Rectal smooth muscle tissue (tissue), 1 donor: ENCODE results near the gene PPFIBP1.
"Not testable (repeated sequence)": the region's sequence is repeated elsewhere in the genome, so short reads cannot be mapped to it uniquely, and the experiment has no call there.

Experiments used
- H3K27ac ChIP-seq: one replicate; pipeline ENCODE4 v1.7.0; 2013; ENCODE audit warnings: low read depth, low read length, inconsistent platforms
- H3K27me3 ChIP-seq: one replicate; pipeline ENCODE4 v1.7.0; 2013; ENCODE audit warnings: low read length; ENCODE audit not compliant: control insufficient read depth, insufficient read depth
- H3K36me3 ChIP-seq: one replicate; pipeline ENCODE4 v1.7.0; 2013; ENCODE audit warnings: low read length; ENCODE audit not compliant: control insufficient read depth, insufficient read depth
- H3K4me1 ChIP-seq: one replicate; pipeline ENCODE4 v1.7.0; 2013; ENCODE audit warnings: low read length; ENCODE audit not compliant: control insufficient read depth, insufficient read depth
- H3K4me3 ChIP-seq: one replicate; pipeline ENCODE4 v1.7.0; 2013; ENCODE audit warnings: low read length
- H3K9ac ChIP-seq: one replicate; pipeline ENCODE4 v1.7.0; 2013; ENCODE audit warnings: low read length

PPFIBP1 gene

DNA sequence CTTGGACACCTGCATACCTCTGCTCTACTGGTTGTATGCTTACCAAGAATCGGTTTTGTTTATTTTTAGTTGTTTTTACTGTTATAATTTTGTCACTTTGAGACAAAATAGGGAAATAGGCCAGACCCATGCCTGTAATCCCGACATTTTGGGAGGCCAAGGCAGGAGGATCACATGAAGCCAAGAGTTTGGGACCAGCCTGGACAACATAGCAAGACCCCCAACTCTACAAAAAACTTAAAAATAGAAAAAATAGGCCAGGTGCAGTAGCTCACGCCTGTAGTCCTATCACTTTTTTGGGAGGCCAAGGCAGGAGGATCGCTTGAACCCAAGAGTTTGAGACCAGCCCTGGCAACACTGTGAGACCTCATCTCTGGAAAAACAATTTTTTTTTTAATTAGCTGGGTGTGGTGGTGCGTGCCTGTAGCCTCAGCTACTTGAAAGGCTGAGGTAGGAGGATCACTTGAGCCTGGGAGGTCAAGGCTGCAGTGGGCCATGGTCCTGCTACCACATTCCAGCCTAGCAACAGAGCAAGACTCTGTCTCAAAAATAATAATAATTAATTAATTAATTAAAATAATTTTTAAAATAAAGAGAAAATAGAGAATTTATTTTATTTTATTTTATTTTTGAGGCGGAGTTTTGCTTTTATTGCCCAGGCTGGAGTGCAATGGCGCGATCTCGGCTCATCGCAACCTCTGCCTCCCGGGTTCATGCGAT lies 185.4 kb downstream of the PPFIBP1 start:
- Histone ChIP-seq H3K36me3 (no peaks in the 10 kb centered on the region), H3K4me3 (peak overlapping the region; percentile 90), H3K4me1 (no peaks in the 10 kb centered on the region), H3K27ac (peak overlapping the region; percentile 82), H3K9ac (no peak overlapping the region), H3K27me3 (no peaks in the 10 kb centered on the region)

DNA sequence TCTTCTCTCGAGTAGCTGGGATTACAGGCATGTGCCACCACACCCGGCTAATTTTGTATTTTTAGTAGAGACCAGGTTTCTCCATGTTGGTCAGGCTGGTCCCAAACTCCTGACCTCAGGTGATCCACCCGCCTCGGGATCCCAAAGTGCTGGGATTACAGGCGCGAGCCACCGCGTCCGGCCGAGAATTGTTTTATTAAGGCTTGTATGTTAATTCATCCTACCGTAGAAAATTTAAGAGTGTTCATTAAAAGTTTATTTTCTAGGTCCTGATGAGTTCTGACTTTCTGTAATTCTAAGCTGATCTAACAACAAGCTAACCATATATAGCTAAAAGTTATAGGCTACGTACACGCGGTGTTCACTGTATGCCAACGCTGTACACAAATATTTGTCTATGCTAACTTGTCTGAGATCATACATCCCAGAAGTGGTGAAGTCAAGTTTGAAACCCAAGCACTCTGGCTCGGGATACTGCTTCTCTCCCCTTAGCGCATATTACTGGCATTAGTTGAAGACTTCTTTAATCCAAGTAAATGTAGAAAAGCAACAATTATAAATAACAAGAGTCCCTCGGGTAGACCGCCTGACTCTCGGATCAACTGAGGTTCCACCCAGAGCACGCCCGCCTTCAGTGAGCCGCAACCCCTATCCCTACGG lies 186.1 kb downstream of the PPFIBP1 start:
- Histone ChIP-seq H3K27ac (peak overlapping the region; percentile 82), H3K9ac (peak overlapping the region; percentile 57), H3K4me1 (no peaks in the 10 kb centered on the region), H3K27me3 (no peaks in the 10 kb centered on the region), H3K36me3 (no peaks in the 10 kb centered on the region), H3K4me3 (peak overlapping the region; percentile 90)

DNA sequence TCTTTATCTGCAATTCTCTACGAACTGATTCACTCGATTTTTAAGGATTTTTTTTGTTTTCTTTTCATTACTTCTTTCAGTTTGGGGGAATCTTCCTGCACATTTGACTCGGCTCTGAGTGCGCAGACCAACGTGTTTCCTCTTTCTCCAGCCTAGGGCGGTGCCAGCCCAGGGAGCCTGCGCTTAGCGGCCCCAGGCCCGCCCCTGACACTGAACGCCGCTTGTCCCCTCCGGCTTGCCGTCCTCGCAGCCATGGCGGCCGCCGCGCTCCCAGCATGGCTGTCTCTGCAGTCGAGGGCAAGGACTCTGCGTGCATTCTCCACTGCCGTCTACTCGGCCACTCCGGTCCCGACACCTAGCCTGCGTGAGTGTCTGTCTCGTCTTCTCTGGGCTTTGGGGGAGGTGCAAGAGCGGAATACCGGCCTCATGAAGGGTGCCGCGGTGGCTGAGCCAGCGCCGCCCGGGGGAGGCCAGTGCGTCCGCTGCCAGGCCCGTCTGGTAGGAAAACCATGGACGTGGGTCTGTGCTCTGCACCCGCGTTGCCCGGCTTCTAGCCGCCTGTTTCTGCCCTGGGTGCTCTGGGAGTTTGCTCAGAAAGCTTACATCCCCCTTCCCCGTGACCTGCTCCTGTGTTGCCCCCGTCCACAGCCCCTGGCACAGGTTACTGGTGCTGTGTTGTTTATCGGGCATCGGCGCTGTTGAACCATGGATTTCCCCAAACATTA lies 186.7 kb downstream of the PPFIBP1 start, which contains the start of gene MRPS35:
Gene MRPS35, plus strand, starts transcription at position 241 of the 725 bp plus-strand sequence. Its CDS starts 12 bp downstream, at position 253.
- H3K27ac ChIP-seq, result peak within 1 kb of the TSS; percentile 82
- H3K27me3 ChIP-seq, result no peaks in the 10 kb centered on the region
- H3K36me3 ChIP-seq, result no peaks in the 10 kb centered on the region
- peak within 1 kb of the TSS; percentile 90 for H3K4me3 ChIP-seq
- H3K9ac ChIP-seq, result peak within 1 kb of the TSS; percentile 74
- no peaks in the 10 kb centered on the region for H3K4me1 ChIP-seq

DNA sequence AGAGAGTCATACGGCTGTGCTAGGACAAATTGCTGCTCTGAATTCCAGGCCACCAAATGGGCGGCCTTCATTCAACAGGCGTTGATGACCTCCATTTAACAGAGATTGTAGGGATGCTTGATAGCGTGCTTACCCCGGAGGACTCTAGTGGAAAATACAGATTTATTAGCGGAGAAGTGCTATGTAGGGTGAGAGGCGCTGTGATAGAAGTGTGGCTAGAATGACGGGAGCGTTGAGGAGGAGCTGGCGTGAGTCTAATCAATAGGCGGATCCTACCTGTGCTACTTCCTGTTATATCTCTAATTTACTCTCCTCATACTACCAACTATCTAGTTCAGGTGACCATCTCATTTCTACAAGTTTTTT lies 187.3 kb downstream of the PPFIBP1 start:
- Histone ChIP-seq H3K9ac (peak overlapping the region; percentile 74), H3K27me3 (no peaks in the 10 kb centered on the region), H3K27ac (no peak overlapping the region)

DNA sequence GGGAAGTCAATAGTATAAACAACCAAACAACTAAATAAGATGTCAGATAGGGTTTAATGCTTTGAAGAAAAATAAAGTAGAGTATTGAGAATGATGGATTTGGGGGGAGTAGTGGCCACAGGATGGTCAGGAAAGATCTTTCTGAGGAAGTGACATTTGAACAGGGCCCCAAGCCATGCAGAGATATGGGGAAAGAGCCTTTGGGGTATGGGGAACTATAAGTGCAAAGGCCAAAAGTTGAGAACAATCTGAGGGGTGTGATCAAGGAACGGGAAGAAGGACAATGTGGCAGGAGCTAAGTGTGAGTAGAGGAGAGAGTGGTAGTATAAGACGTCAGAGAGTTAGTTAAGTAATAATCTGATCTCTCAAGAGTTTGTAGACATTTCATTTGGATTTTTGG lies 188.0 kb downstream of the PPFIBP1 start:
- Histone ChIP-seq H3K36me3 (no peaks in the 10 kb centered on the region), H3K4me3 (no peak overlapping the region)

More for the DNA sequence above, 187.3 kb downstream of the PPFIBP1 start:
- no peaks in the 10 kb centered on the region for H3K4me1 ChIP-seq
- no peaks in the 10 kb centered on the region for H3K36me3 ChIP-seq
- peak overlapping the region; percentile 90 for H3K4me3 ChIP-seq

DNA sequence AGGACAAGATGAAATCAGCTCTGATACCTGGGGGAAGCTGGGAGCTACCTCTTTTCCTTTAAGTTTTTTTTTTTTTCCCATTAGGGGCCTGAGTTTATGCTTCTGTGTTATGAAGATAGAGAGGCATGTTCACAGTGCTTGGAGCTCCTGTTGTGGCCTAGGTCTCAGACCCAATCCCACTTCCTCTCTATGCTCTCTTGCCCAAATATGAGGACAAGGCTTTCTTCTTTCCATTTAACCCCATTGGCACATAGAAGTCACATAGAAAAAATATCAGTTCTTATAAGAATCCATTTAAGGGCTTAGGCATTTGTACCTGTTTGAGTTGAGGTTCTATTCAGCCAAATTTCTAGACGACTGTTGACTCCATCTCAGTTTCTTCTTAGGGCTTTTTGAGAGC lies 199.2 kb downstream of the PPFIBP1 start:
- H3K27me3 ChIP-seq, result no peaks in the 10 kb centered on the region
- H3K27ac ChIP-seq, result no peak overlapping the region
- H3K4me1 ChIP-seq, result no peaks in the 10 kb centered on the region
- no peak overlapping the region for H3K4me3 ChIP-seq
- peaks cover 6% of the 10 kb centered on the region for H3K36me3 ChIP-seq
- no peak overlapping the region for H3K9ac ChIP-seq

More for the DNA sequence above, 188.0 kb downstream of the PPFIBP1 start:
- Histone ChIP-seq H3K27me3 (no peaks in the 10 kb centered on the region), H3K27ac (no peak overlapping the region), H3K4me1 (no peaks in the 10 kb centered on the region), H3K9ac (no peak overlapping the region)

DNA sequence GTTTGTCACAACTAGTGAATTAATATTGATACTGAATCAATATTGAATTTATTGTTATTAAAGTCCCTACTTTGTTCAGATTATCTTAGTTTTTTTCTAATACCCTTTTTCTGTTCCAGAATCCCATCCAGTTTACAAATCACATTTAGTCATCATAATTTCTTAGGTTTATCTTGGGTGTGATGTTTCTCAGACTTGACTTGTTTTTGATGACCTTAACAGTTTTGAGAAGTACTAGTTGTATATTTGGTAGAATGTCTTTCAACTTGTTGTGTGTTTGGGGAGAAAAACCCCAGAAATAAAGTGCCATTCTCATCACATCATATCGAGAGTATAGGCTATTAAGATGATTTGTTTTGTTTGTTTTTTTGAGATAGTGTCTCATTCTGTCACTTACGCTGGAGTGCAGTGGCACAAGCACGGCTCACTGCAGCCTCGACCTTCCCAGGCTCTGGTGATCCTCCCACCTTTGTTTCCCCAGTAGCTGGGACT lies 206.1 kb downstream of the PPFIBP1 start:
- Histone ChIP-seq H3K27me3 (no peaks in the 10 kb centered on the region), H3K4me3 (no peak overlapping the region), H3K4me1 (no peaks in the 10 kb centered on the region), H3K27ac (no peak overlapping the region), H3K36me3 (no peaks in the 10 kb centered on the region), H3K9ac (no peak overlapping the region)

DNA sequence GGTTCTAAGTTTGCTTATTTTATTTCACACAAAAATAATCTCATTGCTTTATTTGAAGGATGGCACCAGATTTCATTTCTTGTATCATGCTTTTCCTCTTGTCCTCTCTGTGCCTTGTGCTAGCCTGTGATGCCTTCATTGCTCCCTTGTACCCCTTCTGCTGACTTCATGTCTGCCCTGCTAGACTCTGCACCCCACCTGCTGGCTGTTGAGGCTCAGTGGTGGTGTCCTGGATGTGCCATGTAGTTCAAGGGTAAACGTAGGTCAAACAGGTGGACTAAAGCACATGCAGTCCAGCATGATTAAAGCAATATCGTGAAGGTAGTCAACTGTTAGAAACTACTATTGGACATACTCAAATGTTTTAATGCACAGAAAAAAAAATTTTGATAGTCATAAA lies 208.3 kb downstream of the PPFIBP1 start:
- Histone ChIP-seq H3K9ac (no peak overlapping the region), H3K4me1 (no peaks in the 10 kb centered on the region), H3K36me3 (peaks cover 2% of the 10 kb centered on the region), H3K4me3 (no peak overlapping the region), H3K27me3 (no peaks in the 10 kb centered on the region), H3K27ac (no peak overlapping the region)

- Histone ChIP-seq H3K36me3 (peaks cover 2% of the 10 kb centered on the region), H3K27ac (no peak overlapping the region), H3K9ac (no peak overlapping the region), H3K27me3 (no peaks in the 10 kb centered on the region), H3K4me1 (no peaks in the 10 kb centered on the region), H3K4me3 (no peak overlapping the region)
Measured at GRCh38 chr12:27733052-27733656, 209.1 kb downstream of the PPFIBP1 start.

- Histone ChIP-seq H3K36me3 (peaks cover 2% of the 10 kb centered on the region), H3K9ac (no peak overlapping the region), H3K4me3 (no peak overlapping the region), H3K27ac (no peak overlapping the region), H3K4me1 (no peaks in the 10 kb centered on the region), H3K27me3 (no peaks in the 10 kb centered on the region)
Measured at GRCh38 chr12:27733791-27734190, 209.8 kb downstream of the PPFIBP1 start.

- not testable (repeated sequence) for H3K27ac ChIP-seq, H3K4me3 ChIP-seq, H3K36me3 ChIP-seq, H3K4me1 ChIP-seq, H3K27me3 ChIP-seq, H3K9ac ChIP-seq
Measured at GRCh38 chr12:27734321-27734720, 210.3 kb downstream of the PPFIBP1 start.

GRCh38 chr12:27743601-27744000 lies 219.6 kb downstream of the PPFIBP1 start:
- peaks cover 5% of the 10 kb centered on the region for H3K36me3 ChIP-seq
- no peaks in the 10 kb centered on the region for H3K4me1 ChIP-seq
- no peaks in the 10 kb centered on the region for H3K27me3 ChIP-seq
- H3K4me3 ChIP-seq, result no peak overlapping the region
- no peak overlapping the region for H3K9ac ChIP-seq
- H3K27ac ChIP-seq, result no peak overlapping the region
